Colonic mucosa (tissue), 4 donors: ENCODE measurements around the gene TEKT1. TPM values are rescaled to one million over a fixed set of nuclear protein-coding genes. Genes with fewer than 3 reads are reported as not detected.

Source experiments
- DNase-seq: peaks from one replicate; pipeline ENCODE4 v3.0.0-alpha.2; 2020
- H3K27ac ChIP-seq: fragments of 200-600 bp; one replicate; pipeline ENCODE4 v1.8.0; 2021
- H3K27me3 ChIP-seq: fragments of 200-600 bp; one replicate; pipeline ENCODE4 v1.8.0; 2021
- H3K36me3 ChIP-seq: fragments of 200-600 bp; one replicate; pipeline ENCODE4 v1.8.0; 2021
- H3K4me1 ChIP-seq: fragments of 200-600 bp; one replicate; pipeline ENCODE4 v1.8.0; 2021; ENCODE audit warnings: mild to moderate bottlenecking
- H3K4me3 ChIP-seq: fragments of 200-600 bp; one replicate; pipeline ENCODE4 v1.8.0; 2021
- H3K9ac ChIP-seq, 2 donors: one replicate each; pipeline ENCODE4 v1.7.0; 2013; ENCODE audit warnings: control low read depth in 2 of 2, low read depth in 2 of 2, low read length in 2 of 2
- H3K9me3 ChIP-seq: fragments of 200-600 bp; one replicate; pipeline ENCODE4 v1.8.0; 2021
- CTCF ChIP-seq: fragments of 200-600 bp; IDR thresholded peaks from one replicate; pipeline ENCODE4 v1.8.0; 2022; ENCODE audit warnings: antibody characterized with exemption, mild to moderate bottlenecking
- intact Hi-C: fragments of 100-400 bp; cut with DNase I; formaldehyde crosslinking; loops from one replicate; pipeline ENCODE4 v1.14.1; 2022
- total RNA-seq, 2 donors: library from RNA; stranded (reverse); fragmentation: NEBNext Ultra II Directional in 1 of 2; extraction: Animal tissue kit (Norgen Biotek cat#: 25700) in 1 of 2; gene quantifications; one replicate each; pipeline ENCODE4 v1.2.1, GENCODE V29; 2021
- donor health status: healthy.
- donor health status: DM: no; HTN: no; CAD: no.
- donor health status: DM: no; HTN: no; CAD: no.

The TEKT1 gene
- total RNA-seq, 2 donors from 2014 or later, result not detected

- no peak overlapping the region for H3K9ac ChIP-seq
- TF ChIP-seq CTCF, result no peak
- no peaks in the 10 kb centered on the region for H3K9me3 ChIP-seq
- no peak overlapping the region for H3K27ac ChIP-seq
- no peaks in the 10 kb centered on the region for H3K27me3 ChIP-seq
- intact Hi-C loops, result no loop called here
- H3K36me3 ChIP-seq, result no peaks in the 10 kb centered on the region
- H3K4me1 ChIP-seq, result no peaks in the 10 kb centered on the region
- no peak for DNase-seq
- no peak overlapping the region for H3K4me3 ChIP-seq
These were observed 82.9 kb downstream of the TEKT1 start for GRCh38 chr17:6748617-6749016.

Other genes starting within 250 kb of the TEKT1 start
- 10 to 100 TPM; 15.7 to 18.5 TPM for gene KIAA0753, start 191.0 kb downstream of the TEKT1 start, total RNA-seq
- gene TXNDC17, start 190.7 kb downstream of the TEKT1 start, total RNA-seq, result 100 to 1,000 TPM; 167 to 207 TPM
- 10 to 100 TPM; 14.3 to 15.2 TPM for gene MED31, start 180.1 kb downstream of the TEKT1 start, total RNA-seq
- 1 to 10 TPM; 1.5 to 1.9 TPM for gene C17orf100, start 180.0 kb downstream of the TEKT1 start, total RNA-seq
- under 1 TPM in 1 of 2 donors, not detected in 1; 0.62 TPM for gene SLC13A5, start 118.4 kb downstream of the TEKT1 start, total RNA-seq
- gene XAF1, start 75.7 kb downstream of the TEKT1 start, total RNA-seq, result 10 to 100 TPM in 1 of 2 donors, 1 to 10 TPM in 1; 8.5 to 11.7 TPM
- not detected for gene FBXO39, start 55.5 kb downstream of the TEKT1 start, total RNA-seq
- gene ALOX12, start 164.3 kb upstream of the TEKT1 start, total RNA-seq, result 1 to 10 TPM in 1 of 2 donors, not detected in 1; 2.0 TPM
- 100 to 1,000 TPM; 190 to 204 TPM for gene RNASEK, start 180.9 kb upstream of the TEKT1 start, total RNA-seq
- 1 to 10 TPM in 1 of 2 donors, under 1 TPM in 1; 0.89 to 7.3 TPM for gene BCL6B, start 191.3 kb upstream of the TEKT1 start, total RNA-seq
- 10 to 100 TPM; 11.0 to 13.9 TPM for gene SLC16A13, start 204.3 kb upstream of the TEKT1 start, total RNA-seq
- gene SLC16A11, start 212.4 kb upstream of the TEKT1 start, total RNA-seq, result under 1 TPM; 0.22 to 0.40 TPM
- 1 to 10 TPM in 1 of 2 donors, under 1 TPM in 1; 0.96 to 9.7 TPM for gene CLEC10A, start 248.5 kb upstream of the TEKT1 start, total RNA-seq